ENCODE data around the gene PRR19.
A peak's percentile ranks its signal among the peaks of the same experiment; 100 is the strongest.

The PRR19 gene

DNA sequence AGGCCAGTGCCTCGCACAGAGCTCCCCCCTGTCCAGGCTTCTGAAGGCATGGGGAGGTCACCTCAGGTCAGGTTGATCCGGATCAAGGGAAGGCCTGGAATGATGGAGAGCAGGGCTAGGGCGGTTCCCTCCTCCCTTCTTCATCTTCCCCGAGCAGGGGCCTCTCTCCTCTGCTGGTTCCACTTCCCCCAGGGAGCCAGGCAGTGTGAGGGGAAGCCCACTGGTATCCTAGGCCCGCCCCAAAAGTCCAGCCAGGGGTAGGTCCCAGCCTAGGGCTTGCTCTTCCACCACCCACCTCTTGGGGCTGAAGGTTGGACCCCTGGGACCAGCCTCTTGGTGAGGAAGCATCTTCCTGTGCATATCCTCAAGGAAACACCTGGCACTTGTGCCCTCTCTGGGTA lies 16.4 kb upstream of the PRR19 start:
- no peak for DNase-seq
- Mint-ChIP-seq H3K9me3 (no peaks in the 10 kb centered on the region), H3K4me3 (peak overlapping the region; percentile 93), H3K36me3 (ENCODE audit: low read depth) (peaks cover 6% of the 10 kb centered on the region), H3K27me3 (no peaks in the 10 kb centered on the region), H3K4me1 (peaks cover 21% of the 10 kb centered on the region), H3K27ac (no peak overlapping the region)
- no peak for ATAC-seq

DNA sequence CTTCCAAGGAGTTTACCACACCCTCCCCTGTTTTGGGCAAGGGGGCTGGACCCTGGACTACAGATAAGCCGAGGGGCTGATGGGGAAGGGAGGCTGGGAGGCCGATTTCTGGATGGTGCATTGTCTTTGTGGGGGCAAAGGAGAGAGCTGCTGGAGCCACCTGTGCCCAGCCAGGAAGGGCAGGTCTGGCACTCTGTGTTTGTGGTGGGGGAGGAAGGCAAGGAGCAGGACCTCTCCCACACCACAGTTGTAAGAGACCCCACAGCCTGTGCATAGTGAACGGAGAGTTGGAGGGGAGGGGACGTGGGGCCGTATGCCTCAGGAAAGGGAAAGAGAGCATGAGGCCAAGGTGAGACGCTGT lies 16.0 kb upstream of the PRR19 start:
- Mint-ChIP-seq H3K36me3 (ENCODE audit: low read depth) (peaks cover 6% of the 10 kb centered on the region), H3K27me3 (no peaks in the 10 kb centered on the region), H3K9me3 (no peaks in the 10 kb centered on the region), H3K4me3 (peak overlapping the region; percentile 93), H3K4me1 (peaks cover 21% of the 10 kb centered on the region), H3K27ac (no peak overlapping the region)
- DNase-seq (no peak), ATAC-seq (no peak)

DNA sequence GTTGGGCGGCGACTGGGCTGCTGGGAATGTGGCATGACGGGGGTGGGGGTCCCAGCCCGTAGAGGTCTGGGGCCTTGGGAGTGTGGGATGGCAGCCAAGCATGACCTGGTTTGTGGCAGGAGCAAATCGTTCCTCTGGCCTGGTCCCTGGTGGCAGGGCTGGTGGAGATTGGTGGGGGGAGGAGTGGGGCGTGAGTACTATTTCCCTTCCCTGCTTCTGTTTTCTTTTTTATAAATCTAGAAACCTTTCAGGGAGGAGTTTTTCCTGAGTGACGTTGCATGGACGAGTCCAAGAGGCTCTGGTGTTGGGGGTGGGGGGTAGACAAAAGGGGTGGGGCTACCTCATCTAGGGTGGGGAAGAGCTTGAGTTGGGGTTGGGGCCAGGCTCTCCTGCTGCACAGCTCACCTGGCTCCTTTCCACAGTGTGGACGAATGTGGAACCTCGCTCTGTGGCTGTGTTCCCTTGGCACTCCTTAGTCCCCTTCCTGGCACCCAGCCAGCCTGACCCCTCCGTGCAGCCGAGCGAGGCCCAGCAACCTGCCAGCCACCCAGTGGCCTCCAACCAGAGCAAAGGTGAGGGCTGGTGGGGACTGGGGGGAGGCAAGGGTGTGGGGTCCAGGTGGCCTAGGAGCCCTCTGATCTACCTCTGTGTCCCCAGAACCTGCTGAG lies 15.4 kb upstream of the PRR19 start:
- H3K4me1 Mint-ChIP-seq = peaks cover 17% of the 10 kb centered on the region
- H3K36me3 Mint-ChIP-seq (ENCODE audit: low read depth) = peaks cover 6% of the 10 kb centered on the region
- no peak for ATAC-seq
- H3K27ac Mint-ChIP-seq = no peak overlapping the region
- H3K27me3 Mint-ChIP-seq = no peaks in the 10 kb centered on the region
- H3K9me3 Mint-ChIP-seq = no peaks in the 10 kb centered on the region
- no peak for DNase-seq
- H3K4me3 Mint-ChIP-seq = no peak overlapping the region

DNA sequence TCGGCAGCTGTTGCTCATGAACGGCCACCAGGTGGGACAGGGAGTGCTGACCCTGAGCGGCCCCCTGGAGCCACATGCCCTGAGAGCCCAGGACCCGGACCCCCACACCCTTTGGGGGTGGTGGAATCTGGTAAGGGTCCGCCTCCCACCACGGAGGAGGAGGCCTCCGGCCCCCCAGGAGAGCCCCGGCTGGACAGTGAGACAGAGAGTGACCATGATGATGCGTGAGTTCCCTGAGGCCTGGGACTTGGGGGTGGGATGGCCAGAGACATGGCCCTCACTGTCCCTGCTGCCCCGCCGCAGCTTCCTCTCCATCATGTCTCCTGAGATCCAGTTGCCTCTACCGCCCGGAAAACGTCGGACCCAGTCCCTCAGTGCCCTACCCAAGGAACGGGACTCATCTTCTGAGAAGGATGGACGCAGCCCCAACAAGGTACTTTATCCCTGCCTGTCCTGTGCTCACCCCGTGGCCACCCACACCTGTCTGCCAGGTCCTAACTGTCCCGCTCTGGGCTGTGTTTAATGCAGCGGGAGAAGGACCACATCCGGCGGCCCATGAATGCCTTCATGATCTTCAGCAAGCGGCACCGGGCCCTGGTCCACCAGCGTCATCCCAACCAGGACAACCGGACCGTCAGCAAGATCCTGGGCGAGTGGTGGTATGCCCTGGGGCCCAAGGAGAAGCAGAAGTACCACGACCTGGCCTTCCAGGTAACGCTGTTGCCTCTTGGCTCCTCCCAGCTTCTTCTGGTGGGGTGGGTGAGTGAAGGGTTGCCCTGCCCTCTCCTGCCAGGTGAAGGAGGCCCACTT lies 14.7 kb upstream of the PRR19 start:
- ATAC-seq (no peak), DNase-seq (no peak)
- no peak overlapping the region for H3K27ac Mint-ChIP-seq
- H3K27me3 Mint-ChIP-seq = no peaks in the 10 kb centered on the region
- peaks cover 9% of the 10 kb centered on the region for H3K36me3 Mint-ChIP-seq (ENCODE audit: low read depth)
- no peaks in the 10 kb centered on the region for H3K9me3 Mint-ChIP-seq
- no peak overlapping the region for H3K4me3 Mint-ChIP-seq
- peaks cover 20% of the 10 kb centered on the region for H3K4me1 Mint-ChIP-seq

DNA sequence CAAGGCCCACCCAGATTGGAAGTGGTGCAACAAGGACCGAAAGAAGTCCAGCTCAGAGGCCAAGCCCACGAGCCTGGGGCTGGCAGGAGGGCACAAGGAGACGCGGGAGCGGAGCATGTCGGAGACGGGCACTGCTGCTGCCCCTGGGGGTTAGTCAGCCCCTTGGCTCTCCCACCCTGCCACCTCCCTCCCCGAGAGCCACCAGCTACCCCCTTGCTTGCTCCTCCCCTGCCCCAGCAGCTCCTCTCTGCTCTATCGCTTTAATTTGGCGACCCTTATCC lies 14.2 kb upstream of the PRR19 start:
- Mint-ChIP-seq H3K27ac (no peak overlapping the region), H3K4me1 (peaks cover 20% of the 10 kb centered on the region), H3K27me3 (no peaks in the 10 kb centered on the region), H3K9me3 (no peaks in the 10 kb centered on the region), H3K4me3 (no peak overlapping the region), H3K36me3 (ENCODE audit: low read depth) (peaks cover 9% of the 10 kb centered on the region)
- DNase-seq = no peak
- ATAC-seq = no peak

DNA sequence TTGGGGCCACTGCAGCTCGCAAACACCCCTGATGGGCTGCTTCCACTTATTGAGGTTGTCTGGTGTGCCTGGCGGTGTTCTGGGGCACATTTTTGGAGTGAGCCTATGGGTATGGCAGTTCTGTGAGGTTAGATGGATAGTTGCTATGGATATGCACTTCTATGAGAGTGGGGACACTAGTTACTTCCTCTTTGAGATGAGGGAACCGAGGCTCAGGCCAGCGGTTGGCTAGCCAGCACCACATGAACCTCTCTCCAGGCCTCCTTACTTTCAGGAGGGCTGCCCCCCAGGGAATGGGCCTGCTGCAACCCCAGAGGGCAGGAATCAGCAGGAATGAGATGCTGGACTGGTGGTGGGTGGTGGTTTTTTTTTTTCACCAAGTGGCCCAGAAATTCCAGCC lies 13.5 kb upstream of the PRR19 start:
- H3K4me3 Mint-ChIP-seq = no peak overlapping the region
- no peak for ATAC-seq
- H3K4me1 Mint-ChIP-seq = peaks cover 20% of the 10 kb centered on the region
- H3K27ac Mint-ChIP-seq = no peak overlapping the region
- no peaks in the 10 kb centered on the region for H3K27me3 Mint-ChIP-seq
- H3K36me3 Mint-ChIP-seq (ENCODE audit: low read depth) = peaks cover 12% of the 10 kb centered on the region
- H3K9me3 Mint-ChIP-seq = no peaks in the 10 kb centered on the region
- no peak for DNase-seq

DNA sequence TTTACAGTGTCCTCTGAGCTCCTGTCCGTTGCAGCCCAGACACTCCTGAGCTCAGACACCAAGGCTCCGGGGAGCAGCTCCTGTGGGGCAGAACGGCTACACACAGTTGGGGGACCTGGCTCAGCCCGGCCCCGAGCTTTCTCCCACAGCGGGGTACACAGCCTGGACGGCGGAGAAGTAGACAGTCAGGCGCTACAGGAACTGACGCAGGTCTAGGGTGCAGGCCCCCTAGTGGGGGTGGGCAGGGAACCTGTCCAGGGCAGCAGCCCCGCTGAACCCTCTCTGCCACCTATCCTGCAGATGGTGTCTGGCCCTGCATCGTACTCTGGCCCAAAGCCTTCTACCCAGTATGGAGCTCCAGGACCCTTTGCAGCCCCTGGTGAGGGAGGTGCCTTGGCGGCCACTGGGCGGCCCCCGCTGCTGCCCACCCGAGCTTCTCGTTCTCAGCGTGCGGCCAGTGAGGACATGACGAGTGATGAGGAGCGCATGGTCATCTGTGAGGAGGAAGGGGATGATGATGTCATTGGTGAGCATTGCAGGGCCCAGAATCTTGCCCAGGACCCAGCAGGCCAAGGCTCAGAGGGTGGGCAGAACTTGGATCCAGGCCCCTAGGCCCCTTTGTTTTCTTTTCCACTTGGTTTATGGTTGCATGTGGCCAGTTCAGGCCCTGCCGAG lies 12.9 kb upstream of the PRR19 start:
- no peak overlapping the region for H3K27ac Mint-ChIP-seq
- no peaks in the 10 kb centered on the region for H3K27me3 Mint-ChIP-seq
- ATAC-seq = no peak
- no peak overlapping the region for H3K4me3 Mint-ChIP-seq
- H3K36me3 Mint-ChIP-seq (ENCODE audit: low read depth) = peaks cover 12% of the 10 kb centered on the region
- H3K4me1 Mint-ChIP-seq = peaks cover 20% of the 10 kb centered on the region
- no peaks in the 10 kb centered on the region for H3K9me3 Mint-ChIP-seq
- no peak for DNase-seq

DNA sequence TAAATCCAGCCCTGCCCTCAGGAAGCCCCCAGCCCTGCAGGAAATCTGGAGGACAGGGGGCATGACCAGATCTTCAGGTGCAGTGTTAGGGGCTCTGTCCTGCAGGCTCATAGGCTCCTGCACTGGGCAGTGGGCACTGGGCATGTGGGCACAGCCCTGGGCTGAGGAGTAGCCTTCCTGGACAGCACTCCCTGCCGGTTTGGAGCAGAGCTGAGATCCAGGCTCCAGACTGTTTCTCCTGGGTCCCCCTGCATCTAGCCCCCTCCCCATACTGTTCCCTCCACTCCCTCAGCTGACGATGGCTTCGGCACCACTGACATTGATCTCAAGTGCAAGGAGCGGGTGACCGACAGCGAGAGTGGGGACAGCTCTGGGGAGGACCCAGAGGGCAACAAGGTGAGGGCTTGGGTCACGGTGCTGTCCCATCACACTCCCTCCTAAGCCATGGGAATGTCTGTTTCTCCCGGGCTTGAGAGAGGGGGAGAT lies 12.3 kb upstream of the PRR19 start:
- peaks cover 12% of the 10 kb centered on the region for H3K36me3 Mint-ChIP-seq (ENCODE audit: low read depth)
- no peak overlapping the region for H3K27ac Mint-ChIP-seq
- no peaks in the 10 kb centered on the region for H3K27me3 Mint-ChIP-seq
- ATAC-seq = no peak
- no peak for DNase-seq
- peaks cover 20% of the 10 kb centered on the region for H3K4me1 Mint-ChIP-seq
- H3K4me3 Mint-ChIP-seq = no peak overlapping the region
- H3K9me3 Mint-ChIP-seq = no peaks in the 10 kb centered on the region

DNA sequence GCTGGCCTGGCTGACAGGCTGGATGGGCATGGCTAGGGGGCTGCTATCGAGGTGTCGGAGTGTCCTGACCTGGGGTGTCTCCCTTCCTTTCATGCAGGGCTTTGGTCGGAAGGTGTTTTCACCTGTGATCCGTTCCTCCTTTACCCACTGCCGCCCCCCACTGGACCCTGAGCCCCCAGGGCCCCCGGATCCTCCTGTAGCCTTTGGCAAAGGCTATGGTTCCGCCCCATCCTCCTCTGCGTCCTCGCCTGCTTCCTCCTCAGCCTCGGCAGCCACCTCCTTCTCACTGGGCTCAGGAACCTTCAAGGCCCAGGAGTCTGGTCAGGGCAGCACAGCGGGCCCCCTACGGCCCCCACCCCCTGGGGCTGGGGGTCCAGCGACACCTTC lies 11.8 kb upstream of the PRR19 start:
- Mint-ChIP-seq H3K4me3 (no peak overlapping the region), H3K27me3 (no peaks in the 10 kb centered on the region), H3K36me3 (ENCODE audit: low read depth) (peaks cover 12% of the 10 kb centered on the region), H3K27ac (no peak overlapping the region), H3K4me1 (peaks cover 15% of the 10 kb centered on the region), H3K9me3 (no peaks in the 10 kb centered on the region)
- no peak for ATAC-seq
- no peak for DNase-seq

DNA sequence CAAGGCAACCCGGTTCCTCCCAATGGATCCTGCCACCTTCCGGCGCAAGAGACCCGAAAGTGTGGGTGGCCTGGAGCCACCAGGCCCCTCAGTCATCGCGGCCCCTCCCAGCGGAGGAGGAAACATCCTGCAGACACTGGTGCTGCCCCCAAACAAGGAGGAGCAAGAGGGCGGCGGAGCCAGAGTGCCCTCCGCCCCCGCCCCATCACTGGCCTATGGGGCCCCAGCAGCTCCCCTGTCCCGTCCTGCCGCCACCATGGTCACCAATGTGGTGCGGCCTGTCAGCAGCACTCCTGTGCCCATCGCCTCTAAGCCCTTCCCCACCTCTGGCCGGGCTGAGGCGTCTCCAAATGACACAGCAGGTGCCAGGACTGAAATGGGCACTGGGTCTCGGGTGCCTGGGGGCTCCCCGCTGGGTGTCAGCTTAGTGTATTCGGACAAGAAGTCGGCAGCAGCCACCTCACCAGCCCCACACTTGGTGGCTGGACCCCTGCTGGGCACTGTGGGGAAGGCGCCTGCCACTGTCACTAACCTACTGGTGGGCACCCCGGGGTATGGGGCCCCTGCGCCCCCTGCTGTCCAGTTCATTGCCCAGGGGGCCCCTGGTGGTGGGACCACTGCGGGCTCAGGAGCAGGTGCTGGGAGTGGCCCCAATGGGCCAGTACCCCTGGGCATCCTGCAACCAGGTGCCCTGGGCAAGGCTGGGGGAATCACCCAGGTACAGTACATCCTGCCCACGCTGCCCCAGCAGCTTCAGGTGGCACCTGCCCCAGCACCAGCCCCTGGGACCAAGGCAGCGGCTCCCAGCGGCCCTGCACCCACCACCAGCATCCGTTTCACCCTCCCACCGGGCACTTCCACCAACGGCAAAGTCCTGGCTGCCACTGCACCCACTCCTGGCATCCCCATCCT lies 11.2 kb upstream of the PRR19 start:
- Mint-ChIP-seq H3K9me3 (no peaks in the 10 kb centered on the region), H3K36me3 (ENCODE audit: low read depth) (peaks cover 12% of the 10 kb centered on the region), H3K4me3 (no peak overlapping the region), H3K27ac (no peak overlapping the region), H3K4me1 (peaks cover 9% of the 10 kb centered on the region), H3K27me3 (no peaks in the 10 kb centered on the region)
- peak; percentile 68 for DNase-seq
- ATAC-seq = peak; percentile 63

DNA sequence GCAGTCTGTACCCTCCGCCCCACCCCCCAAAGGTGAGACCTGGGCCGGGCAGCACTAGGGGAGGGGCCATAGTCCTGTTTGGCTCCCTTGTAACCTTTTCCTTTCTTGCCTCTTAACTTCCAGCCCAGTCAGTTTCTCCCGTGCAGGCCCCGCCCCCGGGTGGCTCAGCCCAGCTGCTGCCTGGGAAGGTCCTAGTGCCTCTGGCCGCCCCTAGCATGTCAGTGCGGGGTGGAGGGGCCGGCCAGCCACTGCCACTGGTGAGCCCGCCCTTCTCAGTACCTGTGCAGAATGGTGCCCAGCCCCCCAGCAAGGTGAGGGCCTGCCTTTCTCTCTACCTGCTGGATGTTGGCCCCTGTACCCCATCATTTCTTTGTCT lies 10.5 kb upstream of the PRR19 start:
- Mint-ChIP-seq H3K27ac (no peak overlapping the region), H3K27me3 (no peaks in the 10 kb centered on the region), H3K9me3 (no peaks in the 10 kb centered on the region), H3K4me3 (no peak overlapping the region), H3K4me1 (peaks cover 5% of the 10 kb centered on the region), H3K36me3 (ENCODE audit: low read depth) (peaks cover 12% of the 10 kb centered on the region)
- no peak for DNase-seq
- ATAC-seq = no peak

DNA sequence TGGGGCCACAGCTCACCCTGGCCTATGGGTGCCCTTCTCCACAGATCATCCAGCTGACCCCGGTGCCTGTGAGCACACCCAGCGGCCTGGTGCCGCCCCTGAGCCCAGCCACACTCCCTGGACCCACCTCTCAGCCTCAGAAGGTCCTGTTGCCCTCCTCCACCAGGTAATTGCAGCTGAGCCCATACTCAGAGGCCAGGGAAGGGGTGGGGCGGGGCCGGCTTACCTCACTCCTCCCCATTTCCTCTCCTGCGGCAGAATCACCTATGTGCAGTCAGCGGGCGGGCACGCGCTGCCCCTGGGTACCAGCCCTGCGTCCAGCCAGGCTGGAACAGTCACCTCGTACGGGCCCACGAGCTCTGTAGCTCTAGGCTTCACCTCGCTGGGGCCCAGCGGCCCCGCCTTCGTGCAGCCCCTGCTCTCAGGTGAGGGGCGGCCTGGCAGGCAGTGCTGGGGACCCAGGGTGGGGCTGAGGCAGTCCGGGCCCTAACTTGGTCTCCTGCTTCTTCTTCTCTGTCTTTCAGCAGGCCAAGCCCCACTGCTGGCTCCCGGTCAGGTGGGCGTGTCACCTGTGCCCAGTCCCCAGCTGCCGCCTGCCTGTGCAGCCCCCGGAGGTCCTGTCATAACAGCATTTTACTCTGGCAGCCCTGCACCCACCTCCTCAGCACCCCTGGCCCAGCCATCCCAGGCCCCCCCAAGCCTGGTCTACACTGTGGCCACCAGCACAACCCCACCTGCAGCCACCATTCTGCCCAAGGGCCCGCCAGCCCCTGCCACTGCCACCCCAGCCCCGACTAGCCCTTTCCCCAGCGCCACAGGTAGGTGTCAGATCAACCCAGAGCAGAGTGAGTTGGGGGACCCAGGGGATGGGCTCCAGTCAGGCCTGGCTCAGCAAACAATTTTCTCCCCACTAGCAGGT lies 9.6 kb upstream of the PRR19 start:
- no peaks in the 10 kb centered on the region for H3K9me3 Mint-ChIP-seq
- peaks cover 5% of the 10 kb centered on the region for H3K4me1 Mint-ChIP-seq
- no peaks in the 10 kb centered on the region for H3K27me3 Mint-ChIP-seq
- no peak for ATAC-seq
- H3K36me3 Mint-ChIP-seq (ENCODE audit: low read depth) = peaks cover 10% of the 10 kb centered on the region
- H3K27ac Mint-ChIP-seq = no peak overlapping the region
- DNase-seq = no peak
- no peak overlapping the region for H3K4me3 Mint-ChIP-seq

DNA sequence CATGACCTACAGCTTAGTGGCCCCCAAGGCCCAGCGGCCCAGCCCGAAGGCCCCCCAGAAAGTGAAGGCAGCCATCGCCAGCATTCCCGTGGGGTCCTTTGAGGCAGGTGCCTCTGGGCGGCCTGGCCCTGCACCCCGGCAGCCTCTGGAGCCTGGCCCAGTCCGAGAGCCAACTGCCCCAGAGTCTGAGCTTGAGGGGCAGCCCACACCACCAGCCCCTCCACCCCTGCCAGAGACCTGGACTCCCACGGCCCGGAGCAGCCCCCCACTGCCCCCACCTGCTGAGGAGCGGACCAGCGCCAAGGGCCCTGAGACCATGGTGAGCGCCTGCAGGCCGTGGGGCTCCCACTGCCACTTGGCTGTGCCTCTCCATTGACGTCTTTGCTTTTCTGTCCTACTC lies 9.0 kb upstream of the PRR19 start:
- DNase-seq (no peak), ATAC-seq (no peak)
- H3K36me3 Mint-ChIP-seq (ENCODE audit: low read depth) = peaks cover 8% of the 10 kb centered on the region
- no peak overlapping the region for H3K27ac Mint-ChIP-seq
- H3K4me1 Mint-ChIP-seq = peaks cover 5% of the 10 kb centered on the region
- no peaks in the 10 kb centered on the region for H3K9me3 Mint-ChIP-seq
- H3K4me3 Mint-ChIP-seq = no peak overlapping the region
- no peaks in the 10 kb centered on the region for H3K27me3 Mint-ChIP-seq

DNA sequence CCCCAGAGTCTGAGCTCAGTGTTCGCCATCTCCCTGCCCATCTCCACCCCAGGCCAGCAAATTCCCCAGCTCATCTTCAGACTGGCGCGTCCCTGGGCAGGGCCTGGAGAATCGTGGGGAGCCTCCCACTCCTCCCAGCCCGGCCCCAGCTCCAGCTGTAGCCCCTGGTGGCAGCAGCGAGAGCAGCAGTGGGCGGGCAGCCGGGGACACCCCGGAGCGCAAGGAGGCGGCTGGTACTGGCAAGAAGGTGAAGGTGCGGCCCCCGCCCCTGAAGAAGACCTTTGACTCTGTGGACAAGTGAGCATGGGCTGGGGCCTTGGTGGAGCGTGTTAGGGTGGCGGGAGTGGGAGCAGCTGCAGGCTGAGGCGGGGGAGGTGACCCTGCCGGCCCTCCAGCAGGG lies 8.4 kb upstream of the PRR19 start:
- DNase-seq (no peak), ATAC-seq (no peak)
- Mint-ChIP-seq H3K27ac (no peak overlapping the region), H3K4me1 (peaks cover 5% of the 10 kb centered on the region), H3K4me3 (no peak overlapping the region), H3K36me3 (ENCODE audit: low read depth) (peaks cover 8% of the 10 kb centered on the region), H3K27me3 (no peaks in the 10 kb centered on the region), H3K9me3 (no peaks in the 10 kb centered on the region)
